Mammary epithelial cell (primary cell): ENCODE data around the gene CD6.

Experiments used
- EZH2 ChIP-seq: IDR thresholded peaks from 2 replicates; pipeline ENCODE4 v1.6.1; 2012; ENCODE audit warnings: low read length, inconsistent platforms, borderline replicate concordance
- TF ChIP-seq, protein P1 (sequence below), 2 donors: IDR thresholded peaks in 1 of 2; conservative IDR thresholded peaks in 1 of 2; 2 replicates each; pipeline ENCODE4 v1.5.1; 2011 to 2012; ENCODE audit warnings: inconsistent platforms in 2 of 2, low read length in 2 of 2, mild to moderate bottlenecking in 2 of 2, control low read depth in 1 of 2, low read depth in 1 of 2; ENCODE audit not compliant: insufficient read depth in 1 of 2; ENCODE audit errors: extremely low read depth in 1 of 2

DNA sequence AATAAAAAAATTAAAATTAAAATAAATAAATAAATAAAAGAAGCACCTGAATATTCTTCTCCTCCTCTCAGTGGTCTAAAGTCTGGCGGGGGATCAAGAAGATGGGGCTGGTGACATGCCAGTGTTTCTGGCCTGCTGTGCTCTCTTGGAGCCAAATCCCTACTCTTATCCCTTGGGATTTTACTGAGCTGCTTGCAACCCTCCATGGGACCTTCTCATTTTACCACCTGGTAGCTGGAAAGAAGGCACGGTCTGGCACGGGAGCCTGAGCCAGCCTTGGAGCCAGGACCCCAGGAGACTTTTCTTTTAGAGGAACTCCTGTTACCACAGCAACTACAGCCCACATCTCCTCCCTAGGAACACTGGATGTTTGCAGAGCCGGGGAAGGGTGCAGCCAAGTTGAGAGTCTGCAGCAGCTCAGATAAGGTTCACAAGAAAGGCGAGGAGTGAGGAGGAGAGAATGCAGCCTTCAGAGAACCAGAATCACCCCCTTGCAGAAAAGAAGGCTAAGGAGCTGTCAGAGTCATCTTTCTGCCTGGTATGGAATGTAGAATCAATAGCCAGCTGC lies 21.4 kb downstream of the CD6 start:
- TF ChIP-seq, protein P1, sequence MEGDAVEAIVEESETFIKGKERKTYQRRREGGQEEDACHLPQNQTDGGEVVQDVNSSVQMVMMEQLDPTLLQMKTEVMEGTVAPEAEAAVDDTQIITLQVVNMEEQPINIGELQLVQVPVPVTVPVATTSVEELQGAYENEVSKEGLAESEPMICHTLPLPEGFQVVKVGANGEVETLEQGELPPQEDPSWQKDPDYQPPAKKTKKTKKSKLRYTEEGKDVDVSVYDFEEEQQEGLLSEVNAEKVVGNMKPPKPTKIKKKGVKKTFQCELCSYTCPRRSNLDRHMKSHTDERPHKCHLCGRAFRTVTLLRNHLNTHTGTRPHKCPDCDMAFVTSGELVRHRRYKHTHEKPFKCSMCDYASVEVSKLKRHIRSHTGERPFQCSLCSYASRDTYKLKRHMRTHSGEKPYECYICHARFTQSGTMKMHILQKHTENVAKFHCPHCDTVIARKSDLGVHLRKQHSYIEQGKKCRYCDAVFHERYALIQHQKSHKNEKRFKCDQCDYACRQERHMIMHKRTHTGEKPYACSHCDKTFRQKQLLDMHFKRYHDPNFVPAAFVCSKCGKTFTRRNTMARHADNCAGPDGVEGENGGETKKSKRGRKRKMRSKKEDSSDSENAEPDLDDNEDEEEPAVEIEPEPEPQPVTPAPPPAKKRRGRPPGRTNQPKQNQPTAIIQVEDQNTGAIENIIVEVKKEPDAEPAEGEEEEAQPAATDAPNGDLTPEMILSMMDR (conservative IDR thresholded peaks at IDR 0.05 in 1 of 2, IDR thresholded peaks at IDR 0.05 in 1 of 2; ENCODE audit: extremely low read depth in 1 of 2, insufficient read depth in 1 of 2, low read depth in 1 of 2, low read length in 2 of 2): no peak
- TF ChIP-seq EZH2: no peak
